ENCODE results near the gene PAK5. TPM values are rescaled to one million over a fixed set of nuclear protein-coding genes. Genes with fewer than 3 reads are reported as not detected.

PAK5 gene
- total RNA-seq, 1 experiment from 2014 or later, result not detected

- no peak for ATAC-seq
Observed at GRCh38 chr20:9686001-9686400, 152.9 kb downstream of the PAK5 start.

DNA sequence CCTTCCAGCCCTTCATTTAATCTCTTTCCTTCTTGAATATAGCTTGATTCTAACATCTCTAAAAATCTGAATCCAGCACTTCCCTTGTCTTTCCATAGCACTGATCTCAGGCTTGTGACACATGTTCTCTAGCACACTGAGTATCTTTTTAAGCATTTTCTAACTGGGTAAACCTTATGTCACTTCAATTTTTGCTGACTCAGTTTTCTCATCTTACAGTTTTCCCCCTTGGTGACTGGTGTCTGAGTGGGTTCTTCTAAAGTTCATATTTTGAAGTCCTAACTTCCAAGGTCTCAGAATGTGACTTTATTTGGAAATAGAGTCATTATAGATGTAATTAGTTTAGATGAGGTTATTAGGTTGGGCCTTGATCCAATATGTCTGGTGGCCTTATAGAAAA, 153.9 kb downstream of the PAK5 start:
- Histone ChIP-seq H3K9me3 (ENCODE audit: control insufficient read depth, insufficient read depth, low read depth, low read length) (no peaks in the 10 kb centered on the region), H3K27me3 (ENCODE audit: control insufficient read depth, insufficient read depth, low read length) (no peaks in the 10 kb centered on the region), H3K4me1 (ENCODE audit: control insufficient read depth, insufficient read depth, low read length) (no peaks in the 10 kb centered on the region), H3K4me3 (ENCODE audit: low read depth in 2 of 2, low read length in 2 of 2) (no peak overlapping the region), H3K36me3 (ENCODE audit: control insufficient read depth, insufficient read depth, low read length) (no peaks in the 10 kb centered on the region), H3K27ac (ENCODE audit: low read length) (no peak overlapping the region)
- ChIA-PET CTCF (no interaction called here), POLR2A (no interaction called here)
- no TSS peak for BruUV-seq (replicated peaks)
- in situ Hi-C loops (cut with HindIII; ENCODE audit: low pct_unique_long_range_greater_than_20kb, low sequenced_read_pairs), result no loop called here
- DNase-seq (ENCODE audit: low read depth, low spot score) (no peak), ATAC-seq (no peak)
- no peak for TF ChIP-seq POLR2AphosphoS5 (IDR thresholded peaks at IDR 0.05; ENCODE audit: low read depth, low read length)
- no peak for TF ChIP-seq TCF7L2 (IDR thresholded peaks at IDR 0.05; ENCODE audit: low read depth, low read length)
- TF ChIP-seq, protein P1, sequence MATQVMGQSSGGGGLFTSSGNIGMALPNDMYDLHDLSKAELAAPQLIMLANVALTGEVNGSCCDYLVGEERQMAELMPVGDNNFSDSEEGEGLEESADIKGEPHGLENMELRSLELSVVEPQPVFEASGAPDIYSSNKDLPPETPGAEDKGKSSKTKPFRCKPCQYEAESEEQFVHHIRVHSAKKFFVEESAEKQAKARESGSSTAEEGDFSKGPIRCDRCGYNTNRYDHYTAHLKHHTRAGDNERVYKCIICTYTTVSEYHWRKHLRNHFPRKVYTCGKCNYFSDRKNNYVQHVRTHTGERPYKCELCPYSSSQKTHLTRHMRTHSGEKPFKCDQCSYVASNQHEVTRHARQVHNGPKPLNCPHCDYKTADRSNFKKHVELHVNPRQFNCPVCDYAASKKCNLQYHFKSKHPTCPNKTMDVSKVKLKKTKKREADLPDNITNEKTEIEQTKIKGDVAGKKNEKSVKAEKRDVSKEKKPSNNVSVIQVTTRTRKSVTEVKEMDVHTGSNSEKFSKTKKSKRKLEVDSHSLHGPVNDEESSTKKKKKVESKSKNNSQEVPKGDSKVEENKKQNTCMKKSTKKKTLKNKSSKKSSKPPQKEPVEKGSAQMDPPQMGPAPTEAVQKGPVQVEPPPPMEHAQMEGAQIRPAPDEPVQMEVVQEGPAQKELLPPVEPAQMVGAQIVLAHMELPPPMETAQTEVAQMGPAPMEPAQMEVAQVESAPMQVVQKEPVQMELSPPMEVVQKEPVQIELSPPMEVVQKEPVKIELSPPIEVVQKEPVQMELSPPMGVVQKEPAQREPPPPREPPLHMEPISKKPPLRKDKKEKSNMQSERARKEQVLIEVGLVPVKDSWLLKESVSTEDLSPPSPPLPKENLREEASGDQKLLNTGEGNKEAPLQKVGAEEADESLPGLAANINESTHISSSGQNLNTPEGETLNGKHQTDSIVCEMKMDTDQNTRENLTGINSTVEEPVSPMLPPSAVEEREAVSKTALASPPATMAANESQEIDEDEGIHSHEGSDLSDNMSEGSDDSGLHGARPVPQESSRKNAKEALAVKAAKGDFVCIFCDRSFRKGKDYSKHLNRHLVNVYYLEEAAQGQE (IDR thresholded peaks at IDR 0.05; ENCODE audit: insufficient read depth in 1 of 2, low read depth in 2 of 2, low read length in 1 of 2), result no peak
- no peak for TF ChIP-seq SIN3A (IDR thresholded peaks at IDR 0.05; ENCODE audit: borderline replicate concordance, insufficient read depth, low read depth, low read length)
- TF ChIP-seq, protein P2, sequence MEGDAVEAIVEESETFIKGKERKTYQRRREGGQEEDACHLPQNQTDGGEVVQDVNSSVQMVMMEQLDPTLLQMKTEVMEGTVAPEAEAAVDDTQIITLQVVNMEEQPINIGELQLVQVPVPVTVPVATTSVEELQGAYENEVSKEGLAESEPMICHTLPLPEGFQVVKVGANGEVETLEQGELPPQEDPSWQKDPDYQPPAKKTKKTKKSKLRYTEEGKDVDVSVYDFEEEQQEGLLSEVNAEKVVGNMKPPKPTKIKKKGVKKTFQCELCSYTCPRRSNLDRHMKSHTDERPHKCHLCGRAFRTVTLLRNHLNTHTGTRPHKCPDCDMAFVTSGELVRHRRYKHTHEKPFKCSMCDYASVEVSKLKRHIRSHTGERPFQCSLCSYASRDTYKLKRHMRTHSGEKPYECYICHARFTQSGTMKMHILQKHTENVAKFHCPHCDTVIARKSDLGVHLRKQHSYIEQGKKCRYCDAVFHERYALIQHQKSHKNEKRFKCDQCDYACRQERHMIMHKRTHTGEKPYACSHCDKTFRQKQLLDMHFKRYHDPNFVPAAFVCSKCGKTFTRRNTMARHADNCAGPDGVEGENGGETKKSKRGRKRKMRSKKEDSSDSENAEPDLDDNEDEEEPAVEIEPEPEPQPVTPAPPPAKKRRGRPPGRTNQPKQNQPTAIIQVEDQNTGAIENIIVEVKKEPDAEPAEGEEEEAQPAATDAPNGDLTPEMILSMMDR (IDR thresholded peaks at IDR 0.05), result no peak
- intact Hi-C loops (cut with micrococcal nuclease; ENCODE audit: unreplicated experiment), result no loop called here

More at GRCh38 chr20:9686001-9686400, 152.9 kb downstream of the PAK5 start:
- H3K36me3 ChIP-seq (ENCODE audit: control insufficient read depth, insufficient read depth, low read length), result no peaks in the 10 kb centered on the region
- H3K27ac ChIP-seq (ENCODE audit: low read length), result no peak overlapping the region
- ChIA-PET CTCF (no interaction called here), POLR2A (no interaction called here)
- TF ChIP-seq, protein P2 (IDR thresholded peaks at IDR 0.05), result no peak
- no peak for TF ChIP-seq TCF7L2 (IDR thresholded peaks at IDR 0.05; ENCODE audit: low read depth, low read length)
- TF ChIP-seq POLR2AphosphoS5 (IDR thresholded peaks at IDR 0.05; ENCODE audit: low read depth, low read length), result no peak
- TF ChIP-seq SIN3A (IDR thresholded peaks at IDR 0.05; ENCODE audit: borderline replicate concordance, insufficient read depth, low read depth, low read length), result no peak
- TF ChIP-seq, protein P1 (IDR thresholded peaks at IDR 0.05; ENCODE audit: insufficient read depth in 1 of 2, low read depth in 2 of 2, low read length in 1 of 2), result no peak
- no TSS peak for BruUV-seq (replicated peaks)
- no peaks in the 10 kb centered on the region for H3K4me1 ChIP-seq (ENCODE audit: control insufficient read depth, insufficient read depth, low read length)
- DNase-seq (ENCODE audit: low read depth, low spot score), result no peak
- no peaks in the 10 kb centered on the region for H3K27me3 ChIP-seq (ENCODE audit: control insufficient read depth, insufficient read depth, low read length)
- H3K9me3 ChIP-seq (ENCODE audit: control insufficient read depth, insufficient read depth, low read depth, low read length), result no peaks in the 10 kb centered on the region
- intact Hi-C loops (cut with micrococcal nuclease; ENCODE audit: unreplicated experiment) (no loop called here), in situ Hi-C loops (cut with HindIII; ENCODE audit: low pct_unique_long_range_greater_than_20kb, low sequenced_read_pairs) (no loop called here)
- no peak overlapping the region for H3K4me3 ChIP-seq (ENCODE audit: low read depth in 2 of 2, low read length in 2 of 2)

Data from Panc1 (cell line).